OCI-LY7 (cell line): ENCODE results near the gene GPR52.

Experiments used
- EZH2phosphoT487 ChIP-seq: fragments of 200-600 bp; sonication (generic); IDR thresholded peaks from 2 replicates; pipeline ENCODE4 v1.6.1; 2018; ENCODE audit warnings: low read depth, borderline replicate concordance, mild to moderate bottlenecking, mixed run types, antibody characterized with exemption, low read length, moderate library complexity, mixed read lengths
- TF ChIP-seq, protein P1 (sequence below): fragments of 200-600 bp; sonication (generic); conservative IDR thresholded peaks from 2 replicates; pipeline ENCODE4 v1.5.1; 2014; ENCODE audit warnings: mild to moderate bottlenecking, antibody characterized with exemption, low read length, moderate library complexity, mixed read lengths

DNA sequence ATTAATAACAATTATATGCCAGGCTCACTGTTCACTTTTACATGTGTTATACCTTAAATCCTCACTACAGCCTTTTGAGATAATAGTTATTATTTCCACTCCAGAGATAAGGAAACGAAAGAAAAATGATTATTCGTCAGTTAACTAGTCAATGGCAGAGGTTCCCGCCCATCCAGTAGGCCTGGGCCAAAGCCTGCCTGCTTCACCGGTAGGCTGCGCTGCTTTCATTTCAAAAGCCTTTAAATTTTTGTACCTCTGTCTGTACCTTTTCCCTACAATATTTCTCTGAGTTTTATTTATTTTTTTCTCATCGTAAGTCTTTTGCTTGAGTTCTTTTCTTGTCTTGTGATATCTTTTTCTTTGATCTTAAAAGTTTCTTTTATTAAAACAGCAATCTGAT, 3.6 kb downstream of the GPR52 start:
- TF ChIP-seq, protein P1, sequence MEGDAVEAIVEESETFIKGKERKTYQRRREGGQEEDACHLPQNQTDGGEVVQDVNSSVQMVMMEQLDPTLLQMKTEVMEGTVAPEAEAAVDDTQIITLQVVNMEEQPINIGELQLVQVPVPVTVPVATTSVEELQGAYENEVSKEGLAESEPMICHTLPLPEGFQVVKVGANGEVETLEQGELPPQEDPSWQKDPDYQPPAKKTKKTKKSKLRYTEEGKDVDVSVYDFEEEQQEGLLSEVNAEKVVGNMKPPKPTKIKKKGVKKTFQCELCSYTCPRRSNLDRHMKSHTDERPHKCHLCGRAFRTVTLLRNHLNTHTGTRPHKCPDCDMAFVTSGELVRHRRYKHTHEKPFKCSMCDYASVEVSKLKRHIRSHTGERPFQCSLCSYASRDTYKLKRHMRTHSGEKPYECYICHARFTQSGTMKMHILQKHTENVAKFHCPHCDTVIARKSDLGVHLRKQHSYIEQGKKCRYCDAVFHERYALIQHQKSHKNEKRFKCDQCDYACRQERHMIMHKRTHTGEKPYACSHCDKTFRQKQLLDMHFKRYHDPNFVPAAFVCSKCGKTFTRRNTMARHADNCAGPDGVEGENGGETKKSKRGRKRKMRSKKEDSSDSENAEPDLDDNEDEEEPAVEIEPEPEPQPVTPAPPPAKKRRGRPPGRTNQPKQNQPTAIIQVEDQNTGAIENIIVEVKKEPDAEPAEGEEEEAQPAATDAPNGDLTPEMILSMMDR = no peak
- TF ChIP-seq EZH2phosphoT487 = no peak
